NCI-H2227 (cell line): Measurements from ENCODE around the gene CHST12.

Source experiments
- DNase-seq: peaks from one replicate; lab custom pipeline; 2025; ENCODE audit not compliant: unreplicated experiment; lab: John Stamatoyannopoulos, UW

CHST12 gene

DNA sequence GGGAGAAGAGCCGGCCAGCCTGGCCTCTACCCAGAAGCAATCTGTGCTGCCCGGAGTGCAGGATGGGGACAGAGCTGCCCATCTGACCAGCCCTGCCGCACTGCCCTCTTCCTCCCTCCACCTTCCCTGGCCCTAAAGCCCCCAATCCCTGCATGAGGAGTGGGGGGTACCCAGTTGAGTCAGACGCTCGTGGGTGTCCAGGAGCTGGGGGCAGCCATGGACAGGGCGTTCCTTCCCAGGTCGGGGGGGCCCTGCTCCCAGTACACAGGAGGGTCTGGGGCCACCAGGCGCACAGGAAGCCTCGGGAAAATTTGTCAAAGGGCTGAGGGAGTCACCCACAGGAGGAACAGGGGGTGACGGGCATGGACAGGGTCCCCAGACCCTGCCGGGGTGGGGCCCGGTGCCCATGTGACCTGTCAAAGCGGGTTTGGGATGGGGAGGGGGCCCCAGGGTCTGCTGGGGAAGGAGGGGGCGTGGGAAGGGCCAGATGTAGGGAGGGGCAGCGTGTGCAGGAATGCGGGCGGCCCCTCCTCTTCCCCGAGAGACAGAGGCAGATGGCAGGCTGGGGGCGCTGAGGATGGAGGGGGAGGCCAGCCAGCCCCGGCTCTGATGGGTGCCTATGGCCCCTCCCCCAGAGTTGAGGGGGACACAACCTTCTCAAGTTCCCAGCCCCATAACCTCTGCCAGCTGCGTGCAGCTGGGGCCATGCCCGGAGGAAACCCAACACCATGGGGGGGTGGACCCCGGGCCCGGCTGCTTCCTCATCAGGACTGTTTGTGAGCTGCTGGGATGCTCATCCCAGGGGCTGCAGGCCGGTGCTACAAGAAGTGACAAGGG is 94.3 kb downstream of the CHST12 start:
- no peak for DNase-seq
